H1 (cell line): ENCODE measurements around the gene TEX14. TPM values are rescaled to one million over a fixed set of nuclear protein-coding genes. Genes with fewer than 3 reads are reported as not detected.

Experiments
- CTCF ChIA-PET: fragments of 300-600 bp; sonication (Branson Sonifier 250); formaldehyde crosslinking; loops from one replicate; lab custom pipeline; 2021; ENCODE audit not compliant: partially characterized antibody; lab: Charles Lee
- POLR2A ChIA-PET: fragments of 300-600 bp; sonication (Branson Sonifier 250); formaldehyde crosslinking; loops from one replicate; lab custom pipeline; 2021; ENCODE audit warnings: inconsistent platforms; ENCODE audit not compliant: partially characterized antibody; lab: Charles Lee
- DNase-seq, 2 experiments: peaks; one replicate each; pipeline versions ENCODE4 v3.0.0 to v3.0.0-alpha.2; 2010 to 2022; ENCODE audit warnings: low spot score in 2 of 2, low read depth in 1 of 2, mixed read lengths in 1 of 2
- FAIRE-seq: peaks from 2 replicates; lab custom pipeline; 2011; peaks lifted over from hg19 to GRCh38; lab: Jason Lieb, UNC
- H2AFZ ChIP-seq: 2 replicates; pipeline ENCODE4 v1.8.1; 2012; ENCODE audit warnings: low read length, inconsistent platforms
- H2AK5ac ChIP-seq: 2 replicates; pipeline ENCODE4 v1.6.1; 2013; ENCODE audit warnings: low read depth, low read length
- H2BK120ac ChIP-seq: replicated peaks from 2 replicates; pipeline ENCODE3; 2013; ENCODE audit warnings: low read depth, low read length, inconsistent platforms
- H2BK12ac ChIP-seq: 2 replicates; pipeline ENCODE4 v1.6.1; 2013; ENCODE audit warnings: low read depth, low read length
- H2BK15ac ChIP-seq: 2 replicates; pipeline ENCODE4 v1.6.1; 2013; ENCODE audit warnings: low read length
- H2BK20ac ChIP-seq: 2 replicates; pipeline ENCODE4 v1.6.1; 2013; ENCODE audit warnings: low read length
- H2BK5ac ChIP-seq: 2 replicates; pipeline ENCODE4 v1.6.1; 2013; ENCODE audit warnings: low read depth, low read length
- H3K14ac ChIP-seq: 2 replicates; pipeline ENCODE4 v1.6.1; 2013; ENCODE audit warnings: inconsistent platforms; ENCODE audit not compliant: insufficient read length
- H3K18ac ChIP-seq: 2 replicates; pipeline ENCODE4 v1.6.1; 2013; ENCODE audit warnings: low read length; ENCODE audit errors: extremely low read depth
- H3K23ac ChIP-seq: 2 replicates; pipeline ENCODE4 v1.6.1; 2013; ENCODE audit warnings: inconsistent platforms; ENCODE audit not compliant: insufficient read length
- H3K23me2 ChIP-seq: 2 replicates; pipeline ENCODE4 v1.6.1; 2013; ENCODE audit warnings: low read depth, low read length
- H3K27ac ChIP-seq: 2 replicates; pipeline ENCODE4 v1.6.1; 2011; ENCODE audit warnings: low read depth, low read length, inconsistent platforms
- H3K27me3 ChIP-seq, 4 experiments: replicated peaks in 1 of 4; 1 replicate in 1 of 4; 2 replicates in 3 of 4; pipeline versions ENCODE4 v1.6.1 to v1.8.1; 2011 to 2013; ENCODE audit warnings: low read length in 3 of 4, mild to moderate bottlenecking in 3 of 4, inconsistent platforms in 2 of 4, mixed read lengths in 2 of 4, moderate library complexity in 1 of 4; ENCODE audit not compliant: control insufficient read depth in 3 of 4, insufficient read depth in 3 of 4; ENCODE audit errors: extremely low read depth in 1 of 4
- H3K36me3 ChIP-seq, 4 experiments: 2 replicates each; pipeline versions ENCODE4 v1.6.1 to v1.8.1; 2011 to 2013; ENCODE audit warnings: mild to moderate bottlenecking in 4 of 4, low read length in 3 of 4, moderate library complexity in 2 of 4, control low read depth in 1 of 4, inconsistent platforms in 1 of 4; ENCODE audit not compliant: insufficient read depth in 4 of 4, control insufficient read depth in 2 of 4
- H3K4ac ChIP-seq: replicated peaks from 2 replicates; pipeline ENCODE3; 2013; ENCODE audit warnings: low read length, low read depth, mixed read lengths, inconsistent platforms; ENCODE audit not compliant: insufficient read length
- H3K4me1 ChIP-seq, 4 experiments: replicated peaks in 1 of 4; 1 replicate in 1 of 4; 2 replicates in 3 of 4; pipeline versions ENCODE4 v1.6.1 to v1.8.1; 2011 to 2013; ENCODE audit warnings: low read length in 3 of 4, inconsistent platforms in 2 of 4, mixed read lengths in 1 of 4; ENCODE audit not compliant: insufficient read depth in 4 of 4, control insufficient read depth in 3 of 4
- H3K4me2 ChIP-seq, 2 experiments: 2 replicates each; pipeline versions ENCODE4 v1.6.1 to v1.8.1; 2011 to 2013; ENCODE audit warnings: low read depth in 2 of 2, low read length in 2 of 2, control low read depth in 1 of 2, inconsistent platforms in 1 of 2, mild to moderate bottlenecking in 1 of 2; ENCODE audit not compliant: insufficient read depth in 1 of 2
- H3K4me3 ChIP-seq, 4 experiments: fragments of 200-600, 300-600 bp in 1 of 4; sonication (generic), shearing (Covaris generic), sonication (Bioruptor Twin) in 1 of 4; 2 replicates each; pipeline versions ENCODE4 v1.5.1 to v1.8.1; 2011 to 2016; ENCODE audit warnings: low read length in 4 of 4, low read depth in 3 of 4, control low read depth in 2 of 4, inconsistent platforms in 2 of 4, mild to moderate bottlenecking in 2 of 4, mixed read lengths in 1 of 4, moderate library complexity in 1 of 4; ENCODE audit not compliant: insufficient read depth in 2 of 4; ENCODE audit errors: extremely low read depth in 1 of 4
- H3K56ac ChIP-seq: replicated peaks from 2 replicates; pipeline ENCODE3; 2013; ENCODE audit warnings: low read depth, mild to moderate bottlenecking, mixed read lengths, low read length, inconsistent platforms; ENCODE audit not compliant: insufficient read length
- H3K79me1 ChIP-seq: 2 replicates; pipeline ENCODE4 v1.6.1; 2013; ENCODE audit warnings: low read depth, low read length, control low read depth
- H3K79me2 ChIP-seq, 2 experiments: 2 replicates each; pipeline versions ENCODE4 v1.6.1 to v1.8.1; 2012 to 2013; ENCODE audit warnings: low read length in 2 of 2, mild to moderate bottlenecking in 2 of 2, inconsistent platforms in 1 of 2; ENCODE audit not compliant: insufficient read depth in 2 of 2, control insufficient read depth in 1 of 2
- H3K9ac ChIP-seq, 4 experiments: replicated peaks in 1 of 4; 1 replicate in 1 of 4; 2 replicates in 3 of 4; pipeline versions ENCODE4 v1.6.1 to v1.8.1; 2011 to 2013; ENCODE audit warnings: low read depth in 3 of 4, low read length in 3 of 4, control low read depth in 2 of 4, mild to moderate bottlenecking in 2 of 4, moderate library complexity in 2 of 4, inconsistent platforms in 1 of 4; ENCODE audit errors: extremely low read depth in 1 of 4
- H3K9me3 ChIP-seq, 2 experiments: 2 replicates each; pipeline versions ENCODE4 v1.6.1 to v1.8.1; 2012 to 2013; ENCODE audit warnings: mild to moderate bottlenecking in 2 of 2, moderate library complexity in 2 of 2, control low read depth in 1 of 2, inconsistent platforms in 1 of 2, low read depth in 1 of 2, low read length in 1 of 2, mixed read lengths in 1 of 2; ENCODE audit not compliant: insufficient read depth in 2 of 2
- H4K20me1 ChIP-seq, 2 experiments: replicated peaks in 1 of 2; 2 replicates each; pipeline versions ENCODE3 to v1.8.1; 2011 to 2013; ENCODE audit warnings: inconsistent platforms in 2 of 2, low read length in 2 of 2, mild to moderate bottlenecking in 1 of 2; ENCODE audit not compliant: insufficient read depth in 2 of 2, control insufficient read depth in 1 of 2
- H4K5ac ChIP-seq: 2 replicates; pipeline ENCODE4 v1.6.1; 2013; ENCODE audit warnings: low read length, low read depth, mixed read lengths, inconsistent platforms; ENCODE audit not compliant: insufficient read length
- H4K8ac ChIP-seq: 2 replicates; pipeline ENCODE4 v1.8.0; 2013; ENCODE audit warnings: mild to moderate bottlenecking, moderate library complexity, low read length, inconsistent platforms; ENCODE audit not compliant: insufficient read depth; ENCODE audit errors: extremely low read depth
- H4K91ac ChIP-seq: replicated peaks from 2 replicates; pipeline ENCODE3; 2013; ENCODE audit warnings: low read length, mixed read lengths, inconsistent platforms; ENCODE audit not compliant: insufficient read length
- WGBS, 2 experiments: shearing (Covaris generic) in 1 of 2; methylation state at CpG; one replicate each; pipeline versions ENCODE4 v1.1.6 to v1.1.7; 2013 to 2015; ENCODE audit warnings: low lambda C conversion rate in 2 of 2, mixed read lengths in 2 of 2, inconsistent platforms in 1 of 2, low coverage in 1 of 2, missing lambda C conversion rate in 1 of 2; ENCODE audit not compliant: insufficient replicate concordance in 2 of 2, insufficient coverage in 1 of 2, insufficient read length in 1 of 2; ENCODE audit errors: extremely low coverage in 1 of 2, missing lambda C conversion rate in 1 of 2; 5-methylcytosine and 5-hydroxymethylcytosine counted together
- polyA plus RNA-seq, 7 experiments: library from polyadenylated mRNA; depleted of rRNA in 3 of 7; stranded (reverse) in 5 of 7; unstranded in 2 of 7; fragments of >200 nt in 5 of 7; fragments of 200-250 nt in 2 of 7; gene quantifications; 1 replicate in 5 of 7; 2 replicates in 1 of 7; 4 replicates in 1 of 7; pipeline versions ENCODE4 v1.2.1 to v1.2.3, GENCODE V29; 2011 to 2013; ENCODE audit warnings: missing spikeins in 2 of 7, mixed read lengths in 2 of 7
- total RNA-seq: library from RNA; stranded (reverse); fragmentation: NEBNext Ultra II Directional; extraction: Animal tissue kit (Norgen Biotek cat#: 25700); gene quantifications from 2 replicates; pipeline ENCODE4 v1.2.1, GENCODE V29; 2021

TEX14 gene
- total and polyA plus RNA-seq, 2 of the 8 experiments (the other 6 are each of a cell fraction or from before 2014, with no cell fraction given): 0.83 to 2.5 TPM

DNA sequence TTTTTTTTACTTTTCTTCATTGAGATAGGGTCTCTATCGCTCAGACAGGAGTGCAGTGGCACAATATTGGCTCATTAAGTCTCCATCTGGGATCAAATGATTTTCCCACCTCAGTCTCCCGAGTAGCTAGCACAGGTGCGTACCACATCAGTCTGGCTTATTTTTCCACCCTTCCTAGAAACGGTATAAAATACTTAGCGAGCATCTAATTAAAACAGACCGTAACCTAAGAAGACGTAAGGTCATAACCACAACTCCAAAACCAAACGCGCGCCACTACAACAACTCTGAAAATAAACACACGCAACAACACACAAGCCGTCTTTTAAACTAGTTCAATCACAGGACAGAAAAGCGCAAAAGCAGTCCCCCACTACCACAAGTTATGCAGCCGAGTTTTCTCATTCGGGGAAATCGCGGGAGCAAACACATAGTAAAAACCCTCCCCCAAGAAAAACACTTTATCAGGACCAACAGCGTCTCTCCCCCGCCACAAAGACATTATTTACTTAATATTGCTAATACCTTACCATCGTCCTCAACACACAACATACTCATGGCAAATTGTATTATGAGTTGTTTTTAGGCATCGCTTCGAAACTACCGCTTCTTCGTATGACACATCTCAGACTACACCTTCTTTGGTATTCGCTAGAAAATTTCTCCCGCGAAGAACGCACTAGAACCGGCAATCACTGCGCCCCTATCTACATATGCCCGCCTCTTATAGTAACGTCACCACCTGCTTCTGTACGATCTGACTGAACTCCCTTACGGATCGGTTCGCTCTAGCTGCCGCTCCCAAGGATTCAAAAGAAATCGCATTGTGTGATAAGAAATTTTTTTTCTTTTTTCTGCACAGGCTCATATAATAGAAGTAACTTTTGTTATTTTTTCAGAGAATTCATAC lies 32.8 kb downstream of the TEX14 start:
- Histone ChIP-seq H3K36me3 (no peaks in the 10 kb centered on the region), H2BK120ac (peak overlapping the region; percentile 84), H3K4me1 (peaks cover 0 to 7% (median 1%) of the 10 kb centered on the region in 4 experiments; a peak in 2 of 7 replicates), H3K4ac (peak overlapping the region; percentile 95), H3K14ac (no peak overlapping the region), H3K27me3 (no peaks in the 10 kb centered on the region), H2BK5ac (peak overlapping the region; percentile 99), H4K5ac (peak overlapping the region; percentile 99), H3K9ac (peak overlapping the region; percentile 75 to 97 (median 96)), H3K56ac (peak overlapping the region; percentile 66), H3K79me1 (no peaks in the 10 kb centered on the region), H2BK15ac (no peak overlapping the region), H3K23ac (no peak overlapping the region), H2AK5ac (no peak overlapping the region), H4K20me1 (no peaks in the 10 kb centered on the region), H3K4me3 (peak overlapping the region; percentile 29 to 62 (median 39); a peak in 5 of 8 replicates), H3K9me3 (no peaks in the 10 kb centered on the region), H4K8ac (no peak overlapping the region; the same call in 1 of the 2 replicates), H2AFZ (peak overlapping the region; percentile 17; the same call in 1 of the 2 replicates), H3K18ac (peak overlapping the region; percentile 80), H2BK12ac (no peak overlapping the region; the same call in 1 of the 2 replicates), H3K79me2 (no peaks in the 10 kb centered on the region), H3K27ac (peak overlapping the region; percentile 98), H3K23me2 (peaks cover 2% of the 10 kb centered on the region), H4K91ac (peak overlapping the region; percentile 82), H3K4me2 (peak overlapping the region; percentile 67 to 77), H2BK20ac (peak overlapping the region; percentile 18; the same call in 1 of the 2 replicates)
- WGBS, 2 experiments: 3% methylated on average over 38 of the region's 38 CpGs; no CpG with 5 or more reads in 1 of the 2 experiments
- peak; percentile 82 to 86 for DNase-seq
- CTCF ChIA-PET: interaction anchor here (0.5 to 1.7 kb wide), 2 partner anchors 27 to 38 kb away, joined by 4 read pairs; no protein-coding TSS in a partner anchor
- FAIRE-seq: no peak
- POLR2A ChIA-PET: interaction anchor here (0.6 to 6.5 kb wide), 41 partner anchors 8 to 780 kb away, joined by 3 to 230 read pairs (median 4); partner anchors contain the start of genes PPM1E, RAD51C and TEX14
